Measurements from ENCODE around the gene GJD2. TPM values are rescaled to one million over a fixed set of nuclear protein-coding genes. Genes with fewer than 3 reads are reported as not detected.

The GJD2 gene
- total and polyA plus RNA-seq, 2 of the 13 experiments (the other 11 are each of a cell fraction or from before 2014, with no cell fraction given), result not detected

DNA sequence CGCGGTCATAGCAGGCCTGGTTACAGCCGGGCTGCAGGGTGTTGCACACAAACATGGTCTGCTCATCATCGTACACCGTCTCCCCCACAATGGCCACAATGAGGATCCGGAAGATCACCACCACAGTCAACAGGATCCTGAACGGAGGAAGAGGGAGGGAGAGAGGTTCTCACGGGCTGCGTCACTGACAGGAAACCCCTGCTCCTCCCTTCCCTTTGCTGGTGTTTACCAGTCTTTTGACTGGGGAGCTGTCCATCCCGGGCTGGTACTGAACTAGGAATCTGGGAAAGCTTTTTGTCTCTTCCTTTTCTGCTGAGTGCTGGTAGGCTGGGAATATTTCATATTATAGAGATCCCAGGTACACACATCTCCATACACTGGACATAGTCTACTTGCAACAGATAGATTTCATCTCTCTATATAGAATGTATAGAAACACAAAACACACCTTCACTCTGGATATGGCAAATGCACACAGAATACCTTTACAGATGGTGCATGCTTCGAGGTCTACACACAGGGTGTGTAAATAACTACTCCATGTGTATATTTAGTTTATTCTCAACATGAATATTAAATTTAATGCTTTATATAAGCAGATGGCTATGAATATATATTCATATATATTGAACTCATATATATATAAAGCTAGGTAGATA, 1.4 kb downstream of the GJD2 start (continued):
- TF ChIP-seq, protein P1, sequence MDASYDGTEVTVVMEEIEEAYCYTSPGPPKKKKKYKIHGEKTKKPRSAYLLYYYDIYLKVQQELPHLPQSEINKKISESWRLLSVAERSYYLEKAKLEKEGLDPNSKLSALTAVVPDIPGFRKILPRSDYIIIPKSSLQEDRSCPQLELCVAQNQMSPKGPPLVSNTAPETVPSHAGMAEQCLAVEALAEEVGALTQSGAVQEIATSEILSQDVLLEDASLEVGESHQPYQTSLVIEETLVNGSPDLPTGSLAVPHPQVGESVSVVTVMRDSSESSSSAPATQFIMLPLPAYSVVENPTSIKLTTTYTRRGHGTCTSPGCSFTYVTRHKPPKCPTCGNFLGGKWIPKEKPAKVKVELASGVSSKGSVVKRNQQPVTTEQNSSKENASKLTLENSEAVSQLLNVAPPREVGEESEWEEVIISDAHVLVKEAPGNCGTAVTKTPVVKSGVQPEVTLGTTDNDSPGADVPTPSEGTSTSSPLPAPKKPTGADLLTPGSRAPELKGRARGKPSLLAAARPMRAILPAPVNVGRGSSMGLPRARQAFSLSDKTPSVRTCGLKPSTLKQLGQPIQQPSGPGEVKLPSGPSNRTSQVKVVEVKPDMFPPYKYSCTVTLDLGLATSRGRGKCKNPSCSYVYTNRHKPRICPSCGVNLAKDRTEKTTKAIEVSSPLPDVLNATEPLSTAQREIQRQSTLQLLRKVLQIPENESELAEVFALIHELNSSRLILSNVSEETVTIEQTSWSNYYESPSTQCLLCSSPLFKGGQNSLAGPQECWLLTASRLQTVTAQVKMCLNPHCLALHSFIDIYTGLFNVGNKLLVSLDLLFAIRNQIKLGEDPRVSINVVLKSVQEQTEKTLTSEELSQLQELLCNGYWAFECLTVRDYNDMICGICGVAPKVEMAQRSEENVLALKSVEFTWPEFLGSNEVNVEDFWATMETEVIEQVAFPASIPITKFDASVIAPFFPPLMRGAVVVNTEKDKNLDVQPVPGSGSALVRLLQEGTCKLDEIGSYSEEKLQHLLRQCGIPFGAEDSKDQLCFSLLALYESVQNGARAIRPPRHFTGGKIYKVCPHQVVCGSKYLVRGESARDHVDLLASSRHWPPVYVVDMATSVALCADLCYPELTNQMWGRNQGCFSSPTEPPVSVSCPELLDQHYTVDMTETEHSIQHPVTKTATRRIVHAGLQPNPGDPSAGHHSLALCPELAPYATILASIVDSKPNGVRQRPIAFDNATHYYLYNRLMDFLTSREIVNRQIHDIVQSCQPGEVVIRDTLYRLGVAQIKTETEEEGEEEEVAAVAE (CRISPR knock-in tag; IDR thresholded peaks at IDR 0.05; ENCODE audit: borderline replicate concordance), result 0 out of 2 replicates have a peak, but pooled peaks have one; percentile 34
- 0 out of 2 replicates have a peak, but pooled peaks have one; percentile 39 for TF ChIP-seq ZSCAN9 (CRISPR knock-in tag; IDR thresholded peaks at IDR 0.05; ENCODE audit: borderline replicate concordance)
- TF ChIP-seq NFRKB (IDR thresholded peaks at IDR 0.05), result no peak
- TF ChIP-seq, protein P2, sequence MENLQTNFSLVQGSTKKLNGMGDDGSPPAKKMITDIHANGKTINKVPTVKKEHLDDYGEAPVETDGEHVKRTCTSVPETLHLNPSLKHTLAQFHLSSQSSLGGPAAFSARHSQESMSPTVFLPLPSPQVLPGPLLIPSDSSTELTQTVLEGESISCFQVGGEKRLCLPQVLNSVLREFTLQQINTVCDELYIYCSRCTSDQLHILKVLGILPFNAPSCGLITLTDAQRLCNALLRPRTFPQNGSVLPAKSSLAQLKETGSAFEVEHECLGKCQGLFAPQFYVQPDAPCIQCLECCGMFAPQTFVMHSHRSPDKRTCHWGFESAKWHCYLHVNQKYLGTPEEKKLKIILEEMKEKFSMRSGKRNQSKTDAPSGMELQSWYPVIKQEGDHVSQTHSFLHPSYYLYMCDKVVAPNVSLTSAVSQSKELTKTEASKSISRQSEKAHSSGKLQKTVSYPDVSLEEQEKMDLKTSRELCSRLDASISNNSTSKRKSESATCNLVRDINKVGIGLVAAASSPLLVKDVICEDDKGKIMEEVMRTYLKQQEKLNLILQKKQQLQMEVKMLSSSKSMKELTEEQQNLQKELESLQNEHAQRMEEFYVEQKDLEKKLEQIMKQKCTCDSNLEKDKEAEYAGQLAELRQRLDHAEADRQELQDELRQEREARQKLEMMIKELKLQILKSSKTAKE (CRISPR knock-in tag; IDR thresholded peaks at IDR 0.05; ENCODE audit: borderline replicate concordance), result no peak
- TF ChIP-seq, protein P3, sequence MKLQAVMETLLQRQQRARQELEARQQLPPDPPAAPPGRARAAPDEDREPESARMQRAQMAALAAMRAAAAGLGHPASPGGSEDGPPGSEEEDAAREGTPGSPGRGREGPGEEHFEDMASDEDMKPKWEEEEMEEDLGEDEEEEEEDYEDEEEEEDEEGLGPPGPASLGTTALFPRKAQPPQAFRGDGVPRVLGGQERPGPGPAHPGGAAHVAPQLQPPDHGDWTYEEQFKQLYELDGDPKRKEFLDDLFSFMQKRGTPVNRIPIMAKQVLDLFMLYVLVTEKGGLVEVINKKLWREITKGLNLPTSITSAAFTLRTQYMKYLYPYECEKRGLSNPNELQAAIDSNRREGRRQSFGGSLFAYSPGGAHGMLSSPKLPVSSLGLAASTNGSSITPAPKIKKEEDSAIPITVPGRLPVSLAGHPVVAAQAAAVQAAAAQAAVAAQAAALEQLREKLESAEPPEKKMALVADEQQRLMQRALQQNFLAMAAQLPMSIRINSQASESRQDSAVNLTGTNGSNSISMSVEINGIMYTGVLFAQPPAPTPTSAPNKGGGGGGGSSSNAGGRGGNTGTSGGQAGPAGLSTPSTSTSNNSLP (IDR thresholded peaks at IDR 0.05; ENCODE audit: low read depth, low read length), result no peak
- no peak for TF ChIP-seq SMARCE1 (IDR thresholded peaks at IDR 0.05; ENCODE audit: borderline replicate concordance)
- no peak for TF ChIP-seq ARID2 (CRISPR knock-in tag; IDR thresholded peaks at IDR 0.05; ENCODE audit: borderline replicate concordance)
- no peak for TF ChIP-seq SRF (IDR thresholded peaks at IDR 0.05; ENCODE audit: low read depth, low read length)
- TF ChIP-seq, protein P4, sequence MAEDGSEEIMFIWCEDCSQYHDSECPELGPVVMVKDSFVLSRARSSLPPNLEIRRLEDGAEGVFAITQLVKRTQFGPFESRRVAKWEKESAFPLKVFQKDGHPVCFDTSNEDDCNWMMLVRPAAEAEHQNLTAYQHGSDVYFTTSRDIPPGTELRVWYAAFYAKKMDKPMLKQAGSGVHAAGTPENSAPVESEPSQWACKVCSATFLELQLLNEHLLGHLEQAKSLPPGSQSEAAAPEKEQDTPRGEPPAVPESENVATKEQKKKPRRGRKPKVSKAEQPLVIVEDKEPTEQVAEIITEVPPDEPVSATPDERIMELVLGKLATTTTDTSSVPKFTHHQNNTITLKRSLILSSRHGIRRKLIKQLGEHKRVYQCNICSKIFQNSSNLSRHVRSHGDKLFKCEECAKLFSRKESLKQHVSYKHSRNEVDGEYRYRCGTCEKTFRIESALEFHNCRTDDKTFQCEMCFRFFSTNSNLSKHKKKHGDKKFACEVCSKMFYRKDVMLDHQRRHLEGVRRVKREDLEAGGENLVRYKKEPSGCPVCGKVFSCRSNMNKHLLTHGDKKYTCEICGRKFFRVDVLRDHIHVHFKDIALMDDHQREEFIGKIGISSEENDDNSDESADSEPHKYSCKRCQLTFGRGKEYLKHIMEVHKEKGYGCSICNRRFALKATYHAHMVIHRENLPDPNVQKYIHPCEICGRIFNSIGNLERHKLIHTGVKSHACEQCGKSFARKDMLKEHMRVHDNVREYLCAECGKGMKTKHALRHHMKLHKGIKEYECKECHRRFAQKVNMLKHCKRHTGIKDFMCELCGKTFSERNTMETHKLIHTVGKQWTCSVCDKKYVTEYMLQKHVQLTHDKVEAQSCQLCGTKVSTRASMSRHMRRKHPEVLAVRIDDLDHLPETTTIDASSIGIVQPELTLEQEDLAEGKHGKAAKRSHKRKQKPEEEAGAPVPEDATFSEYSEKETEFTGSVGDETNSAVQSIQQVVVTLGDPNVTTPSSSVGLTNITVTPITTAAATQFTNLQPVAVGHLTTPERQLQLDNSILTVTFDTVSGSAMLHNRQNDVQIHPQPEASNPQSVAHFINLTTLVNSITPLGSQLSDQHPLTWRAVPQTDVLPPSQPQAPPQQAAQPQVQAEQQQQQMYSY (CRISPR knock-in tag; IDR thresholded peaks at IDR 0.05), result no peak
- TF ChIP-seq, protein P5, sequence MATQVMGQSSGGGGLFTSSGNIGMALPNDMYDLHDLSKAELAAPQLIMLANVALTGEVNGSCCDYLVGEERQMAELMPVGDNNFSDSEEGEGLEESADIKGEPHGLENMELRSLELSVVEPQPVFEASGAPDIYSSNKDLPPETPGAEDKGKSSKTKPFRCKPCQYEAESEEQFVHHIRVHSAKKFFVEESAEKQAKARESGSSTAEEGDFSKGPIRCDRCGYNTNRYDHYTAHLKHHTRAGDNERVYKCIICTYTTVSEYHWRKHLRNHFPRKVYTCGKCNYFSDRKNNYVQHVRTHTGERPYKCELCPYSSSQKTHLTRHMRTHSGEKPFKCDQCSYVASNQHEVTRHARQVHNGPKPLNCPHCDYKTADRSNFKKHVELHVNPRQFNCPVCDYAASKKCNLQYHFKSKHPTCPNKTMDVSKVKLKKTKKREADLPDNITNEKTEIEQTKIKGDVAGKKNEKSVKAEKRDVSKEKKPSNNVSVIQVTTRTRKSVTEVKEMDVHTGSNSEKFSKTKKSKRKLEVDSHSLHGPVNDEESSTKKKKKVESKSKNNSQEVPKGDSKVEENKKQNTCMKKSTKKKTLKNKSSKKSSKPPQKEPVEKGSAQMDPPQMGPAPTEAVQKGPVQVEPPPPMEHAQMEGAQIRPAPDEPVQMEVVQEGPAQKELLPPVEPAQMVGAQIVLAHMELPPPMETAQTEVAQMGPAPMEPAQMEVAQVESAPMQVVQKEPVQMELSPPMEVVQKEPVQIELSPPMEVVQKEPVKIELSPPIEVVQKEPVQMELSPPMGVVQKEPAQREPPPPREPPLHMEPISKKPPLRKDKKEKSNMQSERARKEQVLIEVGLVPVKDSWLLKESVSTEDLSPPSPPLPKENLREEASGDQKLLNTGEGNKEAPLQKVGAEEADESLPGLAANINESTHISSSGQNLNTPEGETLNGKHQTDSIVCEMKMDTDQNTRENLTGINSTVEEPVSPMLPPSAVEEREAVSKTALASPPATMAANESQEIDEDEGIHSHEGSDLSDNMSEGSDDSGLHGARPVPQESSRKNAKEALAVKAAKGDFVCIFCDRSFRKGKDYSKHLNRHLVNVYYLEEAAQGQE (IDR thresholded peaks at IDR 0.05; ENCODE audit: borderline replicate concordance in 1 of 2, low read depth in 1 of 2, low read length in 2 of 2), result peak; percentile 76 to 97
- TF ChIP-seq, protein P6, sequence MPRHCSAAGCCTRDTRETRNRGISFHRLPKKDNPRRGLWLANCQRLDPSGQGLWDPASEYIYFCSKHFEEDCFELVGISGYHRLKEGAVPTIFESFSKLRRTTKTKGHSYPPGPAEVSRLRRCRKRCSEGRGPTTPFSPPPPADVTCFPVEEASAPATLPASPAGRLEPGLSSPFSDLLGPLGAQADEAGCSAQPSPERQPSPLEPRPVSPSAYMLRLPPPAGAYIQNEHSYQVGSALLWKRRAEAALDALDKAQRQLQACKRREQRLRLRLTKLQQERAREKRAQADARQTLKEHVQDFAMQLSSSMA (CRISPR knock-in tag; IDR thresholded peaks at IDR 0.05), result no peak
